ENCODE results near the gene REPS1.
"Not testable (repeated sequence)": the region's sequence is repeated elsewhere in the genome, so short reads cannot be mapped to it uniquely, and the experiment has no call there.

REPS1 gene, protein sequence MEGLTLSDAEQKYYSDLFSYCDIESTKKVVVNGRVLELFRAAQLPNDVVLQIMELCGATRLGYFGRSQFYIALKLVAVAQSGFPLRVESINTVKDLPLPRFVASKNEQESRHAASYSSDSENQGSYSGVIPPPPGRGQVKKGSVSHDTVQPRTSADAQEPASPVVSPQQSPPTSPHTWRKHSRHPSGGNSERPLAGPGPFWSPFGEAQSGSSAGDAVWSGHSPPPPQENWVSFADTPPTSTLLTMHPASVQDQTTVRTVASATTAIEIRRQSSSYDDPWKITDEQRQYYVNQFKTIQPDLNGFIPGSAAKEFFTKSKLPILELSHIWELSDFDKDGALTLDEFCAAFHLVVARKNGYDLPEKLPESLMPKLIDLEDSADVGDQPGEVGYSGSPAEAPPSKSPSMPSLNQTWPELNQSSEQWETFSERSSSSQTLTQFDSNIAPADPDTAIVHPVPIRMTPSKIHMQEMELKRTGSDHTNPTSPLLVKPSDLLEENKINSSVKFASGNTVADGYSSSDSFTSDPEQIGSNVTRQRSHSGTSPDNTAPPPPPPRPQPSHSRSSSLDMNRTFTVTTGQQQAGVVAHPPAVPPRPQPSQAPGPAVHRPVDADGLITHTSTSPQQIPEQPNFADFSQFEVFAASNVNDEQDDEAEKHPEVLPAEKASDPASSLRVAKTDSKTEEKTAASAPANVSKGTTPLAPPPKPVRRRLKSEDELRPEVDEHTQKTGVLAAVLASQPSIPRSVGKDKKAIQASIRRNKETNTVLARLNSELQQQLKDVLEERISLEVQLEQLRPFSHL

DNA sequence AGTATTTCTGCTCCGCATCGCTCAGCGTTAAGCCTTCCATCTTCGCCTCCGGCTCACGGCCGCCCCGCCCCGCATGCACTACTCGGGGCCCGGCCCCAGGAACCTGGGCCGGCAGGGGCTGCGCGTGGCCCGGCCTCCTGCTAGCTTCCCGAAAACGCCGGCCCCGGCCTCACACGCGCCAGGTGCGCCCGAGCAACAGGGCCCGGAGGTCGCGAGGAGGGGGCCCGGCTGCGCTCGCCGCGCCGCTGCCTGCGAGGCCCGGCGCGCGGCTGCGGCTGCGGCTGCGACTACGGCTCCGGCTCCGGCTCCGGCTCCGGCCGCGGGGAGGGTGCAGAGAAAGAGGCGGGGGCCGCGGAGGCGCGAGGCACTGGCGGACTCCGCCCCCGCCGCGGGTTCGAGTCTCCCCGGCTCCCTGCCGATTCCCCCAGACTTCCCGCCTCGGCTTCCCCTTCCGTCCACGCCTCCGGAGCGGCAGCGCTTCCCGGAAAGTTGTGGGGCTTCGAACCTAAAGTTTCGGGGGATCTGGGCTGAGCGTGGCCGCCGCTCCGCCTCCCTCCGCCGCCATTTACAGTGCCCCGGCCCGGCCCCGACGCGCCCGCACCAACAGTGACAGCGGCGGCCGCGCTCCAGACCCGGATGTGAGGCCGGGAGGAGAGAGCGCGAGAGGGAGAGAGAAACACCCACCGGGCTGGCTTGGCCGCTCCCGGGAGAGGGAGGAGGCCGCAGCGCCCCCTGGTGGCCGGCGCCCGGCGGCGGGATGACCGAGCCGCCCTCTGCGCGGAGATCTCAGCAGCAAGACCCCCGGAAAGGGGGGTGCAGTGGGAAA lies at the start of gene REPS1:
Gene REPS1 (minus strand): TSS at position 611 of the 826 bp plus-strand sequence. CDS start 571 bp downstream, at position 40.
- Mint-ChIP-seq H3K4me1 (peaks cover 7% of the 10 kb centered on the region), H3K36me3 (peaks cover 1% of the 10 kb centered on the region), H3K27ac (peak within 1 kb of the TSS; percentile 91), H3K27me3 (no peaks in the 10 kb centered on the region), H3K4me3 (peak within 1 kb of the TSS; percentile 87), H3K9me3 (no peaks in the 10 kb centered on the region)
- CTCF ChIA-PET, result interaction anchor here (1.2 to 3.2 kb wide), 10 partner anchors 20 to 394 kb away, joined by 3 to 22 read pairs (median 6); no protein-coding TSS in a partner anchor
- peak; percentile 93 for DNase-seq

DNA sequence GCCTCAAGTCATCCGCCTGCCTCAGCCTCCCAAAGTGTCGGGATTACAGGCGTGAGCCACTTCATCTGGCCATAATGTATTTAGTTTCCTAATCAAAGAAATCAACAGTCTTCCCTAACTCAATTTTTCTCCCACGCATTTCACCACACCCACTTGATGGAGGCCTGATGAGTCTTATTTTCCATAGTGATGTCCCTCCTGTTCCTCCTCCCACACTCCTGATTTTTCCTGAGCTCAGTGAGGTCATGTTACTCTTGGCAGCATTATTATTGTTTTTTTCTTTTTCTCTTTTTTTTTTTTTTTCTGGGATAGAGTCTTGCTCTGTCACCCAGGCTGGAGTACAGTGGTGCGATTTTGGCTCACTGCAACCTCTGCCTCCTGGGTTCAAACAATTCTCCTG lies 49.4 kb upstream of the REPS1 start:
- Mint-ChIP-seq H3K27ac (no peak overlapping the region), H3K9me3 (no peaks in the 10 kb centered on the region), H3K27me3 (no peaks in the 10 kb centered on the region), H3K4me3 (no peak overlapping the region), H3K4me1 (peaks cover 17% of the 10 kb centered on the region), H3K36me3 (peaks cover 71% of the 10 kb centered on the region)
- CTCF ChIA-PET, result interaction anchor here (0.8 kb wide), 1 partner anchor 13 kb away, joined by 3 read pairs; no protein-coding TSS in a partner anchor
- DNase-seq, result no peak

GRCh38 chr6:139030228-139030963 lies 42.3 kb upstream of the REPS1 start:
- CTCF ChIA-PET, result interaction anchor here (1.1 to 3.2 kb wide), 3 partner anchors 20 to 95 kb away, joined by 3 to 7 read pairs (median 4); no protein-coding TSS in a partner anchor
- peaks cover 28% of the 10 kb centered on the region for H3K4me1 Mint-ChIP-seq
- H3K27me3 Mint-ChIP-seq, result peaks cover 3% of the 10 kb centered on the region
- DNase-seq, result peak; percentile 57
- peaks cover 25% of the 10 kb centered on the region for H3K36me3 Mint-ChIP-seq
- H3K4me3 Mint-ChIP-seq, result no peak overlapping the region
- H3K27ac Mint-ChIP-seq, result no peak overlapping the region
- no peaks in the 10 kb centered on the region for H3K9me3 Mint-ChIP-seq

GRCh38 chr6:139029470-139030227 lies 41.6 kb upstream of the REPS1 start:
- Mint-ChIP-seq H3K9me3 (no peaks in the 10 kb centered on the region), H3K4me3 (no peak overlapping the region), H3K27ac (peak overlapping the region; percentile 88), H3K4me1 (peaks cover 28% of the 10 kb centered on the region), H3K36me3 (peaks cover 18% of the 10 kb centered on the region), H3K27me3 (peaks cover 3% of the 10 kb centered on the region)
- peak; percentile 54 for DNase-seq
- CTCF ChIA-PET, result interaction anchor here (0.8 to 1.3 kb wide), 3 partner anchors 21 to 84 kb away, joined by 3 read pairs; no protein-coding TSS in a partner anchor

DNA sequence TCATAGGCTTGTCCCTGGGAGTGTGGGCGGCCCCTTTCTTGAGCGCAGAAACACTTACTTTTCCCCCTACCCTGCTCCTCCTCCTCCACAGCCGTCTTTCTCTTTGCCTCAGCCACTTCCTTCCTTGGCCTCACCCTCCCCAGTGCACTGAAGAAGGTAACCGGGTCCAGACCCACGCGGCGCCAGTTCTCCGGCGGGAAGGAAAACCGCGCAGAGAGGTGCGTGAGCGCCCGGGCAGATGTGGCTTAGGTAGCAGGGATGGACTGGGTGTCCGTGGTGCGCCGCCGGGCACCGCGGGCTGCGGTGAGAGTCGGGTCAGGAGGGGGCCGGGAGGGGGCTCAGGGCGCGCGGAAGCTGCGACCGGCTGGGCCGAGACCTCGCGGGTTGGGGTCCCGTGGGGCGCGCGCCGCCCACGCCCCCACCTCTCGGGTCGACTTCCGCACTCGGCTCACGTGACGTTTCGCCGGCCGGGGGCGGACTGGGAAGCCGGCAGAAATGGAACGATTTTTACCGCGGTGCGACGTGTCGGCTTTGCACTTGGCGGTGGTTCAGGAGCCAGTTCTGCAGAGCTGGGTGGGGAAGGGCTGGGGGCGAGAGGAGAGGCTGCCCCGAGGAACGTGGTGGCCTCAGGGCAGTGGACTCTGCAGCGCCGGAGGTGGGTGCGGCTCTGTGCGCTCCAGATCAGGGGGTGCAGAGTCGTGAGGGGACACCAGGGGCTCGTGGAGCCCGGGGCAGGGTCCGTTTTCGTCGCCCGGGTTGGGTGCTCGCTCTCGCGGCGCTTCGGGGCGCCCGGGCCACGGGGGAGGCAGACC lies 40.8 kb upstream of the REPS1 start, which contains the start of gene ABRACL:
Gene ABRACL (plus strand): TSS at position 88 of the 812 bp plus-strand sequence. CDS start 5,416 bp downstream, outside the sequence.
- no peak within 1 kb of the TSS for H3K4me3 Mint-ChIP-seq
- H3K4me1 Mint-ChIP-seq, result peaks cover 27% of the 10 kb centered on the region
- peaks cover 3% of the 10 kb centered on the region for H3K27me3 Mint-ChIP-seq
- peak; percentile 89 for DNase-seq
- no peaks in the 10 kb centered on the region for H3K9me3 Mint-ChIP-seq
- CTCF ChIA-PET, result interaction anchor here (0.8 to 1.3 kb wide), 3 partner anchors 22 to 85 kb away, joined by 3 read pairs; no protein-coding TSS in a partner anchor
- peaks cover 11% of the 10 kb centered on the region for H3K36me3 Mint-ChIP-seq
- peak within 1 kb of the TSS; percentile 88 for H3K27ac Mint-ChIP-seq

DNA sequence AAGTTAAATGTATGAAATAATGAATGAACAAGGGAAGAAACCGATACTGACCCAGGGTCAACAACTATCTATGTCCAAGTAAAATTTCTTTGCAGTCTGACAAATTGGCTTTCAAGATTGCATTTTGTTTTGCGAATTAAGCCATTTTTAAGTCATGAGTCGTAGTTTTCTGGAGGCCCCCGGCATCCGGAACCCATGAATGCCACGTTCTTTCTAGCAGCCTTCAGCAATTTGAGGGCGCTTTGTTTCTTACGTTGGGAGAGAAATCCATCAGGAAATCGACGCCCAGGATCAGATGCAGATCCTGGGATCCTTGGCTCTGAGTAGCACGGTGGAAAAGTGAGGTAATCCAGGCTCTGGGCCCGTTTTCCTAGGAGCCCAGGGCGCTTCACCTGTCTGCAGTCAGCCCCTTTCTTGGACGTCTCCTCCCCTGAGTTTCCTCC lies 40.2 kb upstream of the REPS1 start:
- H3K9me3 Mint-ChIP-seq, result no peaks in the 10 kb centered on the region
- CTCF ChIA-PET, result interaction anchor here (1.6 kb wide), 1 partner anchor 40 kb away, joined by 7 read pairs; the partner anchor contains the start of gene REPS1
- H3K4me1 Mint-ChIP-seq, result peaks cover 20% of the 10 kb centered on the region
- DNase-seq, result no peak
- H3K36me3 Mint-ChIP-seq, result peaks cover 5% of the 10 kb centered on the region
- H3K27ac Mint-ChIP-seq, result peak overlapping the region; percentile 88
- peaks cover 3% of the 10 kb centered on the region for H3K27me3 Mint-ChIP-seq
- no peak overlapping the region for H3K4me3 Mint-ChIP-seq

GRCh38 chr6:139027620-139028182 lies 39.6 kb upstream of the REPS1 start:
- no peaks in the 10 kb centered on the region for H3K9me3 Mint-ChIP-seq
- CTCF ChIA-PET, result interaction anchor here (1.6 kb wide), 1 partner anchor 39 kb away, joined by 7 read pairs; the partner anchor contains the start of gene REPS1
- peaks cover 2% of the 10 kb centered on the region for H3K36me3 Mint-ChIP-seq
- H3K4me3 Mint-ChIP-seq, result no peak overlapping the region
- peaks cover 3% of the 10 kb centered on the region for H3K27me3 Mint-ChIP-seq
- peaks cover 16% of the 10 kb centered on the region for H3K4me1 Mint-ChIP-seq
- peak; percentile 56 for DNase-seq
- peak overlapping the region; percentile 88 for H3K27ac Mint-ChIP-seq

GRCh38 chr6:139025416-139025815 lies 37.4 kb upstream of the REPS1 start:
- CTCF ChIA-PET, H3K4me3 Mint-ChIP-seq, DNase-seq, H3K9me3 Mint-ChIP-seq, H3K27me3 Mint-ChIP-seq, H3K27ac Mint-ChIP-seq, H3K36me3 Mint-ChIP-seq: not testable (repeated sequence)
- H3K4me1 Mint-ChIP-seq, result peaks cover 11% of the 10 kb centered on the region

DNA sequence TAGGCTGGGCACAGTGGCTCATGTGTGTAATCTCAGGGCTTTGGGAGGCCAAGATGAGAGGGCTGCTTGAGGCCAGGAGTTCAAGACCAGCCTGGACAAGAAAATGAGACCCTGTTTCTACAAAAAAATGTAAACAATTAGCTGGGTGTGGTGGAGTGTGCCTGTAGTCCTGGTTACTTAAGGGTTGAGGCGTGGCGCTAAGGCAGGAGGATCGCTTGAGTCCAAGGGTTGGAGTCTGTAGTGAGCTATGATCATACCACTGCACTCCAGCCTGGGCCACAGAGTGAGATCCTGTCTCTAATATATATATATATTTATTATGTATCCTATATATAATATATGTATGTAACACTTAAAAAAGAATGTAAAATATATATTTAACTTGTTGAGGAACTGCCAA lies 32.6 kb upstream of the REPS1 start:
- CTCF ChIA-PET, result no interaction called here
- H3K36me3 Mint-ChIP-seq, result no peaks in the 10 kb centered on the region
- no peak for DNase-seq
- no peaks in the 10 kb centered on the region for H3K4me1 Mint-ChIP-seq
- peaks cover 4% of the 10 kb centered on the region for H3K27me3 Mint-ChIP-seq
- H3K27ac Mint-ChIP-seq, result no peak overlapping the region
- no peaks in the 10 kb centered on the region for H3K9me3 Mint-ChIP-seq
- no peak overlapping the region for H3K4me3 Mint-ChIP-seq

DNA sequence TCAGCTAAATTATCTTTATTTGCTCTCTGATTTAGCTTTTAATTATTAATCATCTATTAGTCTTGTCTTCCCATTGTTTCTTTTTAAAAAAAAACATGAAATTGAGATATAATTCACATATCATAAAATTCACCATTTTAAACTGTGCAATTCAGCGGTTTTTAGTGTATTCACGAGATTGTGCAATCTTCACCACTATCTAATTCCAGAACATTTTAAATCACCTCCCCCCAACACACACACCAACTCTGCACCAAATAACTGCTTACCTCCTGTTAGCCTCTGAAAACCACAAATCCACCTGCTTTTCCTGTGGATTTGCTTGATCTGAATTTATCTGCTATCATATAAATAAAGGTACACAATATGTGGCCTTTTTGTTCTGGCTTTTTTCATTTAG lies 31.7 kb upstream of the REPS1 start:
- Mint-ChIP-seq H3K27ac (no peak overlapping the region), H3K9me3 (no peaks in the 10 kb centered on the region), H3K27me3 (peaks cover 4% of the 10 kb centered on the region), H3K36me3 (no peaks in the 10 kb centered on the region), H3K4me3 (no peak overlapping the region), H3K4me1 (no peaks in the 10 kb centered on the region)
- no peak for DNase-seq
- CTCF ChIA-PET, result no interaction called here

- CTCF ChIA-PET, result no interaction called here
- Mint-ChIP-seq H3K27me3 (peaks cover 15% of the 10 kb centered on the region), H3K9me3 (no peaks in the 10 kb centered on the region), H3K27ac (no peak overlapping the region), H3K4me1 (no peaks in the 10 kb centered on the region), H3K36me3 (no peaks in the 10 kb centered on the region), H3K4me3 (no peak overlapping the region)
- no peak for DNase-seq
These were observed 29.2 kb upstream of the REPS1 start for GRCh38 chr6:139017227-139017626.

All from activated naive CD4-positive, alpha-beta T cell treated with anti-CD3 and anti-CD28 coated beads, Interleukin-2, amount 10 ng/mL, durations not matched to agents 7 days and 5 days (primary cell).